Left kidney (tissue), 2 donors: ENCODE measurements around the gene KIAA1755. TPM values are rescaled to one million over a fixed set of nuclear protein-coding genes. Genes with fewer than 3 reads are reported as not detected.

Source experiments
- DNase-seq: peaks from one replicate; pipeline ENCODE4 v3.0.0-alpha.2; 2013
- polyA plus RNA-seq: library from polyadenylated mRNA; unstranded; fragments of 120-200 nt; gene quantifications from one replicate; pipeline ENCODE4 v1.2.1, GENCODE V29; 2013; ENCODE audit not compliant: insufficient read length

KIAA1755 gene
- polyA plus RNA-seq, 1 donor = 2.1 TPM

DNA sequence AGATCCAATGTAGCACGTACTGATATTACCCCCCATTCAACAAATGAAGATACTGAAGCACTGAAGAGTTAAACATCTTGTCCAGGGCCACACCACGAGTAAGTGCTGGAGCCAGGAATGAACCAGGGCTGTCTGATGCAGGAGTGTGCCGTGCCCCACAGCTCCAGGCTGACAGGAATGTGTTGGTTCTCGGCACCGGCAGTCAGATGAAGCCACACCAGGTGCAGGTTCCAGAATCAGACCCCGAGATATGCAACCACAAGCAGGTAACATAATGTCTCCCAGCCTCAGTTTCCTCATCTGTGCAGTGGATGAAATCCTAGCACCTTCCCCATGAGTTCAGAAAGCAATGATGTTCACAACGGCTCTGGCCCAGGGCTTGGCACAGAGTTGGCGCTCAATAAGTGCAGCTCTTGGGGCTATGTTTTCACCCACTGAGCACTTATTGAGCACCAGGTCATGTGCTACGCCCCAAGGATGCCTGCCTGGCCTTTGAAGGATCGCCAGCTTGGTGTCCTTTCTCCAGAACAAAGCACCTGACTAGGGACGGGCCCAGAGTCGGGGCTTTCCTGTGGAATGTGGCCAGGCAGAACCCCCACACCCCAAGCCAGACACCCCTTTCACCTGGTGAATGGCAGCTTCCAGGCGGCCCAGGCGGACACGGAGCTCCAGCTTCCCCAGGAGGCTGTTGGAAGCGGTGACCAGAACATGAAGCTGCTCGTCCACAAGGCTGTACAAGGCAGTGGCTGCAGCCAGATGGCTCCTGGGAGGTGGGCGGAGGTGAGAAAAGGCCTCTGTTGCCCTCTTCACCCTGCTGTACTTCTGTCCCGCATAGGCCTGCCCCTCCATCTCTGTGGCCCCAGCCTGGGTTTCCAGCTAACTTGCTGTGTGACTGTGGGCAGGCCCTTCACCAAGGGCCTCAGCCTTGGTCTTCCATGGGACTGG is 41.3 kb downstream of the KIAA1755 start:
- no peak for DNase-seq

DNA sequence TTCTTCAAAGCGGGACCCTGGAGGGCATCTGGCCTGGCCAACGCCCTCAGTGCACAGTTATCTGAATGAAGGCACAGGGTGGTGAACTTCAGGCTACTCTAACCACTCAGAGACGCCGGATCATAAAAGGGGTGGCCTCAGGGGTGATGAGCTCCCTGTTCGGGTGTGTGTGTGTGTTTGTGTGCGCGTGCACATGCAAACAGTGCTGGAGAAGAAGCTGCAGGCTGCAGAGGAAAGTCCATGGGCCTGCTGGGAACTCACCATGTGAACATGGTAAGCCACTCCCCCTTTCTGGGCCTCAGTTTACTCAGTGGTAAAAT is 42.0 kb downstream of the KIAA1755 start:
- no peak for DNase-seq

DNA sequence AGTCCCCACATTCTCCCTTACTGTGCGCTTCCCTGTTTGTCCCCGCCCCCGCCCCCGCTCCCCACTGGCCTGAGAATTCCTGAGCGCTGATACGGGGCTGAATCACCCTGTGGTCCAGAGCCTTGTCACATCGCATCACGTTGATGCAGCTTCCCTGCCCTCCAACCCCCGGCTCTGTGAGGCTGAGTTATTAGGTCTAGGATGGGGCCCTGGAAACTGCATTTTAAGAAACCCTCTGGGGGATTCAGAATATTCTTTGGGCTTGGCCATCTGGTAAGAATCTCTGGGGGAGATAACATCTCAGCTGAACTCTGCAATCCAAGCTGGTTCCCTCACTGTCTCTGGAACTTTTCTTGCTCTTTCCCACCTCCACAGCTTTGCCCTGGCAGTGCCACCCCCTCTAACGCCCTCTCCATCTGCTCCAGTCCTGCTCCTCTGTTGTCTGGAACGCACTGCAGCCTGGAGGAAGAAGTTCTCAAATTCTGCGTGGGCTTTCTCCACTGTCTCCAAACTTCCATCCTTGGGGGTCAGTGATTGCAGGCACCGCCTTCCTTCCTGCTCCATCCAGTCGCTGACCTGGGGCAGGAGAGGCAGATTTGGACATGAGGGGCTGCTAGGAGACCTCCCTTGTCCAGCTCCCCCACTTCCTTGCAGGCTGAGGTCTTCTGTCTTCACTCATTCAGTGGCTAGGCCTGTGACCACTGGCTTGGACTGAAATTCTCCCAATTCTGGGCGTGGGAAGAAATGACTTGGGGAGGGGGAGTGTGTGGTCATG is 42.6 kb downstream of the KIAA1755 start:
- DNase-seq = no peak

- DNase-seq = no peak
Measured at GRCh38 chr20:38216746-38217595, 43.6 kb downstream of the KIAA1755 start.

- DNase-seq = no peak
Measured at GRCh38 chr20:38216201-38216600, 44.3 kb downstream of the KIAA1755 start.

DNA sequence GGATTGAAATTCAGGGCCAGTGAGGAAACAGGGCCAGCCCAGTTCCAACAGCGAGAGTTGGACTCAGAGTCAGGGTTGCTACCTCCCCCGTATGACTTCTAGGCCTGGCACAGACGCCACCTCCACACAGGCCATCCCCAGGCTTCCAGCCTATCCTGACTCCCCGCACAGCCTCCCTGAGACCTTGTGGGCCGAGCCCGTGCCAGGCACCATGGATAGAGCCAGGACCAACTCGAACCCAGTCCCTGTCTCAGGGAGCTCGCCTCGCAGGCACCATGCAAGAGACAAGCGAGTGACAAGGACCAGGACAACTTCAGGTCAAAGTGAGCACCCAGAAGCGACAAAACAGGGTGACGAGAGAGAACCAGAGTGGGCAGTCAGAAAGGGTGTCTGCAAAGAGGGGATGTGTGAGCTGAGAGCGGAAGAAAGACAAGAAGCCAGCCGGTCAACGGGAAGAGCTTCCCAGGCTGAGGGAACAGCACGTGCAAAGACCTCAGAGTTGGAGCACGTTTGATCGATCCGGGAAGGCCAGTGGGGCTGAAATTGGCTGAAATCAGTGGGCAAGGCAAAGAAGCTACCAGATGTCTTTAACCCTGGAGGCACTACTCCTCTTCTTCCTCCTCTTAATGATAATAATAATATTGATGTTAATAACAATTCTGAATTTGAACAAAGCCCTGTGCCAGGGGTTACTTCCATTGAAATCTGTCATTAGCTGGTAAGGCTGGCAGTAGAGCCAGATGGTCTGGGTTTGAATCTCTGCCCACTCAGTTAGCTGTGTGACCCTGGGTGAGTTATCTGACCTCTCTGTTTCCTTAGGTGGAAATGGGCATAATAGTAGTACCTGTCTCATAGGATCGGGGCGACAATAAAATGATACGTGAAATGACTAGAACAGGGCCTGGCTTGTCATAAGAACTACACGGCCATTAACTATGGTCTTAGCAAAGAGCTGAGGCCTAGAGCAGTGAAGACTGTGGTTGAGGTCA is 45.0 kb downstream of the KIAA1755 start:
- no peak for DNase-seq

GRCh38 chr20:38214256-38215193 is 46.0 kb downstream of the KIAA1755 start:
- no peak for DNase-seq

- no peak for DNase-seq
Measured at GRCh38 chr20:38213607-38213940, 47.0 kb downstream of the KIAA1755 start.

- no peak for DNase-seq
Measured at GRCh38 chr20:38212806-38213606, 47.5 kb downstream of the KIAA1755 start.

DNA sequence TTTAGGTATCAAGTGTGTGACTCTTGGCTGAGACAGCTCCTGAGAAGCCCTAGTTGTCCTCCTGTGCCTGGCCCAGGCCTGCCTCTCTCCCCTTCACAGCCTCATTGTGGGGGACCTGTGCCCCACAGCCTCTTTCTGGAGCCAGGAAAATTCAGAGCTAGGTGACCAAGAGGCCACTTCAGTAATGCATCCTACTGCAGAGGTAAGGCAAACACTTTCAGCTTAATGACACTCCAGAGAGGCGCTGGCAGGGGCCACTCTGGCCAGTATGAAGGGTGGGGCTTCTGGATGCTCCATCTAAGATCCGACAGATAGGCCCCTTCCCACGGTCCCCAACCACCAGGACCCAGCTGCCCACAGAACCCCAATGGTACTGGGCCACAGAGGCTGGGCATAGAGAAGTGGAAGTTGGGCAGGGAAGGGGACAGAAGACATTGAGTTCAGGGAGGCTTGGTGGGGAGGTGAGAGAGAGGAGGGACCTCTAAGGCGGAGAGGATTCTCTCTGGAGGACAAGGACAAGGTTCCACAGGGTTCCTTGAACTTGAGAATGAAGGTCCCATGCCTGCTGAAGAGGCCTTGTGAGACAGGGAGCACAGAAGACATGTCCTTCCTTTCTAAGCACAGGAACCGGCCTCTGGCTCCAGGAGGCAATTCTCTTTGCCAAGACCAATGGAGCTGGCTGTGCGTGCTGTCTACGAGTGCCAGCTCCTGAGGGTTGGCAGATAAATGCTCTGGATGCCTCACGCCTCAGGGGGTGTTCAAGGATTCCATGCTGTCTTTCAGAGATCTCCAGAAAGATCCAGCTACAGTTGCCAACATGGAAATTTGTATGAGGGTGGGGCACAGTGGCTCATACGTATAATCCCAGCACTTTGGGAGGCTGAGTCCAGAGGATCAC is 49.1 kb downstream of the KIAA1755 start:
- DNase-seq = no peak

DNA sequence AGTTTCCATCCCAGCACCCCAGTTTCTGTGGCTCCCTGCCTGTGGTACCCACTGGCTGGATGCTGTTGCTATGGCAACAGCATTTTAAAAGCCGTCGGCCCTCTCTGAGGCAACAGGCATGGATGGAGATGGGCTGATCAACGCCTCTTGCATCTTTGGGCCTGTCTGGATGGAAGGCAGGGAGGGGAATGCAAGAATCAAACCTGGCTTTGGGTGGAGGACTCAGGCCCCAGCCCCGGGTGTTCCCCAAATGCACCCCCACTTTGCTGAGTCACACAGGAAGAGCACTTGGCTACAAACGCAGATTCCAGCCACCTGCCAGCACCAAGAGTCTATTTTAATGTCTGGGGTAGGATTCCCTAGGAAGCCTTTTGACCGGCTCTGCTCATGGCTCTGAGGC is 49.8 kb downstream of the KIAA1755 start:
- no peak for DNase-seq

GRCh38 chr20:38209736-38210405 is 50.7 kb downstream of the KIAA1755 start:
- no peak for DNase-seq

DNA sequence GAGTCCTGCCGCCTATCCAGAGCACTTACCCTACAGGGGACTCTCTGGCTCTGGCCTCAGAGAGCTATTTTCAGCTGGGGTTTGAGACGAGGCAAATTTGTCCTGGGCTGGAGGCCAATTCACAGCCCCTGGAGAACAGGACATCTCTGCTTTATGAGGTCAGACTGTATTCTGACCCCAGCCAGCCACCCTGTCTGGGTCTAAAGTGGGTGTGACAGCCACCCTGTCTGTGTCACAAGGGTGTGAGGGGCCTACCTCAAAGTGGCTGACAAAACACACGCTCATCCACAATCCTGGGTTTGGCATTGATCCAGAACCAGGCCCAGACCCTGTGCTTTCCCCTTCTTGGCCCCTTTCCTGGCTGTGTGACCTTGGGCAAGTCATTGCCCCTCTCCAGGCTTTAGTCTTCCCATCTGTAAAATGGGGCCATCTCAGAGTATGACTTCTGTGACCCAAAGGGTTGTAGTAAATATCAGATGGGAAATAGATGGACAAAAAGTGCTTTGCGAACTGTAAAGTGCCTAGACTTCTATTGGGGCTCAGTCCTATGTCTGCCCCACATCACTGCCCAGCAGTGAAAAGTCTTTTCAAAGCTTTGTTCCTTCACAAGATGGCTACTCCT is 51.4 kb downstream of the KIAA1755 start:
- no peak for DNase-seq

DNA sequence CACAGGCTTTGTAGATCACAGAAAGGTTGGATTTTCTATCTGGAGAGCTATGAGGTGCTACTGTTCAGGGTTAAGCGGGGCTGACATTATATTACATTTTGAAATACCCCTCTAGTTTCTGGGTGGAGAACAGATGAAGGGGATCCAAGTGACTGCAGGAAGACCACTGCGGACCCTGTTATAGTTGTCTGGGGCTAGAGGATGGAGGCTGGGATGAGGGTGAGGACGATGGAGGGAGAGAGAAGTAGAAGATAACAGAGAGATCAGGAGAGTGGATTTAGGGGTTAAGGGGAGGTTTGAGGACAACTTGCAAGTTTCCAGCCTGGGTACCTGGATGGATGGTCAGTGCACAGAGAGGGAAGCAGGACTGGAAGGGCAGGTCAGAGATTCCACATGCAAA is 52.0 kb downstream of the KIAA1755 start:
- DNase-seq = no peak

DNA sequence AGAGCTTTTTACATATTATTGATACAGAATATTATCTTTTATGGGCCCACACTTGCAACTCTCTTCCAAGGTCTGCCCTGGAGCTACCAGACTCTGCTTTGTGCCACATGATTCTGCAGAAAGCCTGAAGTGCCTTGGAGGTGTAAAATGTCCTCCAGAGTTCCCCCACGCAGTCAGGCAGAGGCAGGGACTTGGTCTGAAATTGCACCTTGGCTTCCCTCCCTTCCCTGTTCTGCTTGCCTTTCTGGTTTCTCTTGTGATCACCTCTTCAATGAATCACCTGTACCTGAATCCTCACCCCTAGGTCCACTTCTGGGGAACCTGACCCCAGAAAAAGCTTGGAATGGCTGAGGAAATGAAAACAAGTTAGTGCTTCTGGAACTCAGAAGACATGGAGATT is 52.4 kb downstream of the KIAA1755 start:
- DNase-seq = no peak

- no peak for DNase-seq
Measured at GRCh38 chr20:38207621-38208020, 52.9 kb downstream of the KIAA1755 start.

DNA sequence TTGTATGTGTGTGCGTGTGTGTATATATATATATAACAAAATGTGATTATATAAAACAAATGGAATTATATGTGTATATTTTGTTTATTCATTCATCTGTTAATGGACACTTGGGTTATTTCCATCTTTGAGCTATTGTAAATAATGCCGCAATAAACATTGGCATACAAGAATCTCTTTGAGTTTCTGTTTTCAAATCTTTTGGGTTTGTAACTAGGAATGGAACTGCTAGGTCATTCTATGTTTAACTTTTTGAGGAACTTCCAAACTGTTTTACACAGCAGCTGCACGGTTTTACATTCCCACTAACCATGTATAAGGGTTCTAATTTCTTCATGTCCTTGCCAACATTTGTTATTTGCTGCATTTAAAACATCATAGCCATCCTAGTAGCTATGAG is 55.5 kb downstream of the KIAA1755 start:
- DNase-seq = no peak
